TTC549 (cell line): ENCODE results near the gene CNIH3.
"Not testable (repeated sequence)": the region's sequence is repeated elsewhere in the genome, so short reads cannot be mapped to it uniquely, and the experiment has no call there.

Source experiments
- FAIRE-seq: peaks from 2 replicates; lab custom pipeline; 2012; peaks lifted over from hg19 to GRCh38; lab: Jason Lieb, UNC

CNIH3 gene

DNA sequence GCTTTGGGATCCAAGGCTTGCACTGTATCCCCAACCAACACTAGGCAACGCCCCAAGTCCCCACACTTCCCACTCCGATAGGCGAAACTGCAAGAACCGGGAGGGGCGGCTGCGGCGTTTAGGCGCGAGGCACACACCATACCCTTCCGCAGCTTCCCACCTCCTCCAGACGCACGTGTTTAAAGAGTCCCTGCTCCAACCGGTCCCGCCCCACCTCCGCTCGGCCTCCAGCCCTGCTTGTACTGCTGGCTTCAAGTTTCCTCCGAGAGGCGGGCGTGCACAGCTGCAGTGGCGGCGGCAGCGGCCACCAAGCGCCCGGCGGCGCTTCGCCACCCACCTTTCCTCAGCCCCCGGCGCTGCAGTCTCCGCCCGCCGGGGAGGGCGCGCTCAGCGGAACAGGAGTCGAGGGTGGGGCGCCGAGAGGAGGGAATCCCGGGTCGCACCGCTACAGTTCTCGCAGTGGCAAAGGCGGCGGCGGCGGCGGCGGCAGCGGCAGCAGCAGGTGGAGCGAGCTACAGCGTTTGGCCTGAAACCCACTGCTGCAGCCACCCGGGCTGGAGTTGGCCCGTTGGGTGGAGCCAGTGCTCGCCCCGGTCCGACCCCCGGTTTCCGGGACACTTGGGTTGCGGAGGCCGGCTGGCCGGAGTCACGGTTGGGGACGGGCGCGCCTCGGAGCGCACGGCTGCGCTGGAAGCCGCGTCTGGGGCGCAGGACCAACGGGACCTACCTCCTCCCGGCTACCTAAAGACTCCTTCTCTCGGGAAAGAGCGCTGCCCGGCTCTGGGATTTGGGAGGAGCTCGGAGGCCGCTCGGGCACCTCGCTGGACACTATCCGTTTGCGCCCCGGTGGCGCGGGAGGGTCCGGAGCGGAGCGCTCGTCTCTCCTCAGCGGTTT is at the start of gene CNIH3:
CNIH3 (plus strand) TSS at position 457 of the 895 bp plus-strand sequence. CDS start 858 bp downstream, outside the sequence.
- no peak for FAIRE-seq

DNA sequence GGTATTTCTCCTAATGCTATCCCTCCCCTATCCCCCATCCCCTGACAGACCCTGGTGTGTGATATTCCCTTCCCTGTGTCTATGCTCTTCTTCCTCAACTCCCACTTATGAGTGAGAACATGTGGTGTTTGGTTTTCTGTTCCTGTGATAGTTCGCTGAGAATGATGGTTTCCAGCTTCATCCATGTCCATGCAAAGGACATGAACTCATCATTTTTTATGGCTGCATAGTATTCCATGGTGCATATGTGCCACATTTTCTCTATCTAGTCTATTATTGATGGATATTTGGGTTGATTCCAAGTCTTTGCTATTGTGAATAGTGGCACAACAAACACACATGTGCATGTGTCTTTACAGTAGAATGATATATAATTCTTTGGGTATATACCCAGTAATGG is 49.6 kb upstream of the CNIH3 start:
- not testable (repeated sequence) for FAIRE-seq

DNA sequence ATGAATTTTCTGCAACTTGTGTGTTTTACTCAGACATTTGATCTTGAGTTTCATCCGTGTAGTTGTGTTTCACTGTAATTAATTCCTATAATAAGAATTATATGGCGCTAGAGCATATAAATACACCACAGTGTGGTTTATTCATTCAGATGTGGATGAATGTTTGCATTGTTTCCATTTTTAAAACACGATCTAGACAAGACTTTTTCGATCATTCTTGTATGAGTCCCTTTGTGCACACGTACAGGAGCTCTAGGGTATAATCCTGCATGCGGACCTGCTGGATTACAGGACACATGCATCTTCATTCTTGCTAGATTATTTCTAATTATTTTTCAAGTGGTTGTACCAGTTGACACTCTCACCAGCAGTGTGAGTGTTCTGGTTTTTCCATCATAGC is 46.8 kb upstream of the CNIH3 start:
- no peak for FAIRE-seq

DNA sequence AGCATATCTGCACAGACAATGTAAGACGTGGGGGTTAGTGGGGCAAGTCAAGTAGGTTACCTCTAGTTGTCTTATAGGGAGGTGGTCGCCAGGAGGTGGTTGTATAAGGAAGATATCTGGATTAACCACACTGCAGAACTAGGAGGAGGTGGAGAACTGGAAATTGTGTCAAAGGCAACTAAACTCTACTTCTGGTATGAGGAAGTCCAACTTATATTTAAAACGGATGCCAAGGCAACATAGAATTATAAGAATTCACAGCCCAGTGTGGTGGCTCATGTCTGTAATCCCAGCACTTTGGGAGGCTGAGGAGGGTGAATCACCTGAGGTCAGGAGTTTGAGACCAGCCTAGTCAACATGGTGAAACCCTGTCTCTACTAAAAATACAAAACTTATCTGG is 44.1 kb upstream of the CNIH3 start:
- not testable (repeated sequence) for FAIRE-seq

DNA sequence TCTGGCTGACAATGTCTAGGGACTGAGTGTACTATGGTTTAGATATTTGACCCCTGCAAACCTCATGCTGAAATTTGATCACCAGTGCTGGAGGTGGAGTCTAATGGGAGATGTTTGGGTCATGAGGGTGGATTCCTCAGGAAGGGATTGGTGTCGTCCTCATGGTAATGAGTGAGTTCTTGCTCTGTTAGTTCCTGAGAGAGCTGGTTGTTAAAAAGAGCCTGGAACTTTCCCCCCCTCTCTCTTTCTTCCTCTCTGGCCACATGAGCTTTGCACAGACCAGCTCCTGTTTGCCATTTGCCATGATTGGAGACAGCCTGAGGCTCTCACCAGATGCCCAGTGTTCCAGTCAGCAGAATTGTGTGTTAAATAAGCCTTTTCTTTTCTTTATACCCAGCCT is 36.6 kb upstream of the CNIH3 start:
- FAIRE-seq: no peak

DNA sequence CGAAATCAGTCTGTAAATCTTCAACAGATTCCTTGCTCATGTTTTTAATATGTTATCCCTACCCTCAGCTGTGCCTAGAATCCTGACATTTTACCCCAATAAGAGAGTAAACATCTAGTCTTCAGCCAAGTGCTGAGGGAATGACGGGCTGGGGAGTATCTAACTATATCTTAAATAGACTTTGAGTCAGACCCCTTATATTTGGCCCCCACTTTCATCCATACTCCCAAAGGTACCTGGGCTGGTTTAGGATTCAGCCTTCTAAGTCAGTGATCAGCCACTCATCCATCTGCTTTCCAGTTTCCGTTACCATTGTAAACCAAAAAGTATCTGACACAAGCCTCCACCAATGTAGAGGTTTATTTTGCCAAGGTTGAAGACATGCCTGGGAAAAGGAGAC is 36.1 kb upstream of the CNIH3 start:
- no peak for FAIRE-seq

DNA sequence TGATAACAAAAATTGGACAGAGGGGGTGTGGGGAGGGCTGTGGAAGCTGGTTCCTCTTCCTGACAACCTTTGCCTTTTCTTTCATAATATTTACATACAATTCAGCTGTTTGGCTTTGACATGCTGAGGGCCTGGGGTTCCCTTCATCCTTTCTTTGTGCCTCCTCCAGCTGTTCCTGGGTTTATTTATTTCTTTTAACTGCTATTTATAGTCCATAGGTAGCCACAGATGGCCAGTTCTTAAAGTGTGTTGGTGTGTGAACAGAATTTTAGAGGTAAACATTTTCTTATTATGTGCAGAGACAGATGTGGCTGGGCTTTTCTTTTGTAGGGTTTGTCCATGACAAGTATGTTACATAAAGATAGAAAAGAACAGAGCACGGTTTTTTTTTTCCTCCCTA is 34.1 kb upstream of the CNIH3 start:
- FAIRE-seq: no peak

DNA sequence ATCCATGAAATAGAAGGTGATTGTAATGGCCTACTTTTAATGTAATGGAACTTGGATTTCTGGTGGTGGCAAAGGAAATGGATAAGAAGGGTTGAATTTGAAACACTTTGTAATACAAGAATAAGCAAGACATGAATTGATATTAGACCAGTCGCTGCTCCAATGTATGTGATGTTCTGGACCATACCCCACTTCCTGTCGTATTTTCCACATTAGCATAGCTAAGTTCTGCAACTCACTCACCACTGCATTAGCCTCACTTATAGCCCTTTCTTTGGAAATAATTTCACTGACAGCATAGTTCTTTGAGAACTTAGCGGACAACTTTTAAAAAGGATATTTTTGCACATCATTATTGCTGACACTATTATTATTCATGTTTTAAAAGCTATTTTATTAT is 32.3 kb upstream of the CNIH3 start:
- no peak for FAIRE-seq

DNA sequence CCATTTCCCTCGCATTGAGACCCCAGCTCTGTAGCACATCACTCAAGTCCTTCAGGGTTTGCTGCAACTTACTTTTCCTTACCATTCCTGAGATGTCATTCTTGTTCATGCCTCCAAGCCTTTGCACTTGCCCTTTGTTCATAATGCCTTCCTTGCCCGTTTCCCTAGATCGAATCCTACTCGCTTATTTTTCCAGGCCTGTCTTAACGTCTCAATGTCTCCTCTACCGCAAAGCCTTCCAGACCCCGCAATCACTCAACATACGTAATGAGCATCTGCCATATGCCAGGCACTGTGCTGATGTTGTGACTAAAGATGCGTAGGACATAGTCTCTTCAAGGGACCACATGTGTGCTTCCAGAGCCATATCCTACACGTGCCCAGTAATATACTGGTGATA is 31.1 kb upstream of the CNIH3 start:
- FAIRE-seq: no peak

DNA sequence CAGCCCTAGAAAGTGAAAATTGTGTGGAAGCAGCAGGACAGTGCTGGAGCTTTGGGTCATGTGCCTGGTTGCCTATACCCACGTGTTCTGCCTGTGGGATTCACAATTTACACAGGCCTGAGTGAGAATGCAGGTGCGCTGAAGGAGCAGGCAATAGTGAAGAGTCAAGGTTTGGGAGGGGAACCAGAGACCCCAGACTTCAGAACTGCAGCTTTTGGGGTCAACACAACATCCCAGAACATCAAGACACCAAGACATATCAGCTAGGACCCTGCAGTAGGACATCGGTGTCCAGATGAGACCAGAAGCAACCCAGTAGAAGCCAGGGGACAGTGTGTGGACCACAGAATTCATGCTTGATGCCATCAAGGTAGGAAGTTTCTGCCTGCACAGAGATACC is 29.1 kb upstream of the CNIH3 start:
- FAIRE-seq: no peak

DNA sequence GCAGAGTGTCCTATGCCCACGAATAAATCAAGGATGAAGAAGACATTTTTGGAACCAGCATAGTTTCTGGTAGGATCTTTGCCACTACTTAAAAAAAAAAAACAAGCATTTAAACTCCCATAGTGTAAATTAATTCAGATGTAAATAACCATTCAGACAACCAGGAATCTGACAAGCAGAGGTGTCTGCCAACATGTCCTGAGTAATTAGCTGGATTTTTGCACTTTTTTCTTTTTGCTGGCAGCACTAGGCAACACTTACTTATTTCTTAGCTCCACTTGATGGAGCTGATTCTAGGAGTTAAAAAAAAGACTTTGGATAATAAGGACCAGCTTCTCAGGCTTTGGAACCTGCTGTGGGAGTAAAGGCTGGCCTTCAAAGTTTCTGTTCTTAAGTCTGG is 27.6 kb upstream of the CNIH3 start:
- FAIRE-seq: no peak

DNA sequence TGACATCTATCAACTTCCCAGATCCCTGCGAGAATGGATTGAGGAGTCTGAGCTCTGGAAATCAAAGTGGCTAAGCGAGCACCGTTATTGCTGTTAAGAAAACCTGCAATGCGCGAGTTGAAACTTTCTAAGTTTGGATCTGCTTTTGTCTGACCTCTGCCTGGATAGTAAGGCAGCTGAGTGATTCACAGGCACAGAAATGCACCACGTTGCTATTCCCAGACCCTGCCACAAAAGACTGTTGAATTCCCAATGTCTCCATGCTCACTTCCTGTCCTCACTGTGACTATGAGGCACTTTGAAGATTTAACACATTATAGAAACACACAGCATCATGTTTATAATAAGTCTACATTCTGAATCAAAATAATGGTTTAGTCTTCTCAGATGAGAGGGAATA is 27.1 kb upstream of the CNIH3 start:
- FAIRE-seq: no peak

DNA sequence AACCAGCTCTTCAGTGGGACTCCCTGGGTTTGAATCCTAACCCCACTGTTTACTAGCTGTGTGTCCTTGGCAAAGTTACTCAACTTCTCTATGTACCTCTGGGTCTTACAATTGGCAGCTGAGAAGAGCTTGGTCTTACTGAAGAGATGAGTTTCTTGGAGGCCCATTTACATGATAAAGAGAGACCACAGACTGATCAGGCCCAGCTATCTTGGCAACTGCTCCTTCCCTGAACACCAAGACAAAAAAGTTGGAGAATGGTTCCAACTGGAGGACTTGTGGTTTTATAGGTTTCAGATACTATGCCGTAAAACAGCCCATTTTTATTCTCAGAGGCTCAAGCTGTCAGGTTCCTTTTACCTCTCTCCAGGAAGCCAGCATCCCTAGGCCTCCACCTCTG is 24.8 kb upstream of the CNIH3 start:
- no peak for FAIRE-seq

DNA sequence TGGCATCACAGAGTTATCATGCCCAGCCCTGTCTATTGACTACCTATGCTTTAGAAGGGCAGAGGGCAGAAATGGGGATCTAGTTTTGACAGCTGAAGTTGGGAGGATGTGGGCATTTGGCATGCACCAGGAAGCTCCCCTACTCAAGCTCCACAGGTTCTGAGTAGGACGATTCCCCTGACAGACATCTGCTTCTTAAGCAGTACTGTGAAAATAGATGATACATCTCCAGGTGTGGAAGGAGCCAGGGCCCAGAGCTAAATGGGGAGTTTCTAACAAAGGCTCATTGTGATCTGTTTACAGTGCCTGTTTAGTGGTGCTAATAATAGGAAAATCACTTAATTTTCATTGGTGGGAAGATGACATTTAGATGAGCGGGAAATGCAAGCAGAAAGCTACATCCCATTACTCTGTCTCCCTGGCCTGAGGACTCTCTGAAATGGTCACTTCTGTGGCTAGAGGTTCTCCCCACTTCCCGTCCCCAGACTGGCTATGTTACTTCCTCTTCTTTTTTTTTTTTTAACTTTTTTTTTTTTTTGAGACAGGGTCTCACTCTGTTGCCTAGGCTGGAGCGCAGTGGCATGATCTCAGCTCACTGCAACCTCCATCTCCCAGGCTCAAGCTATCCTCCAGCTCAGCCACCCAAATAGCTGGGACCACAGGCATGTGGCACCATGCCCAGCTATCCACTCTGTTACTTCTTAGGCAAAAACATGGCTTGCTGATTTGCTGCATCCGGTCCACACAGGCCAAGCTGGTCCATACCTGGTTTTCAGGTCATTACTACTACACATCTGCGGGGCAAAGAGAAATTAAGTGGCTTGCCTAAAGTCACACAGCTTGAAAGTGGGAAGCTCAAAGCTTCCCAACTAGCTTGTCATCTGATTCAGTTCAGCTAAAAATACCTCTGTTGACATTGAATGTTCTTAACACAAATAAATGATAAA is 23.2 kb upstream of the CNIH3 start:
- no peak for FAIRE-seq

DNA sequence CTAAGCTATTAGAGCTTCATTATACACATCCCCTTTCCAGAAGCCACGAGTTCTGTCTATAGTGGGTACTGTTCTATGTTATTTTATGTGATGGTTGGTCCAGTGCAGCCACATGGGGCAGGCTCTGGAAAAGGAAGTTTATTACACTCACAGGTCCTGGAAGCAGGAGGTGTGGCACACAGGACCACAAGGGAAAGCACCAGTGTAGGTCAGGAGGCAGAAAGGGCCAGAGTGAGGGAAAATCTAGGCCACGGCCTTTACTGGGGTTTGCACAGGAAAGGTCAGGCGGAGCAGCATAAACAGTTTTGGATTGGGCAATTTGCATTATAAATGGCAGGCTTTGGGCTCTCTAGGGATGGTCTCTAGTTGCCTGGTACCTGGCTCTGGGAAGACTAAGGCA is 21.8 kb upstream of the CNIH3 start:
- no peak for FAIRE-seq

DNA sequence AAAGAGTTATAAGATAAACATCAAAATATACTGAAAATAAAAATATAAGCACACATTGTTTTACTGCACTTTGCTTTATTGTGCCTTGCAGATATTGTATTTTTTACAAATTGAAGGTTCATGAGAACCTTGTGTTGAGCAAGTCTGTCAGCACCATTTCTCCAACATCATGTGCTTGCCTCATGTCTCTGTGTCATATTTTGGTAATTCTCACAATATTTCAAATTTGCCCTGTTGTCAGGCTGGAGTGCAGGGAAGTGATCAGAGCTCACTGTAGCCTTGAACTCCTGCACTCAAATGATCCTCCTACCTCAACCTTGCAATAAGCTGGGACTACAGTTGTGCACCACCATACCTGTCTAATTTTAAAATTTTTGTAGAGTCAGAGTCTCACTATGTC is 21.3 kb upstream of the CNIH3 start:
- FAIRE-seq: no peak

DNA sequence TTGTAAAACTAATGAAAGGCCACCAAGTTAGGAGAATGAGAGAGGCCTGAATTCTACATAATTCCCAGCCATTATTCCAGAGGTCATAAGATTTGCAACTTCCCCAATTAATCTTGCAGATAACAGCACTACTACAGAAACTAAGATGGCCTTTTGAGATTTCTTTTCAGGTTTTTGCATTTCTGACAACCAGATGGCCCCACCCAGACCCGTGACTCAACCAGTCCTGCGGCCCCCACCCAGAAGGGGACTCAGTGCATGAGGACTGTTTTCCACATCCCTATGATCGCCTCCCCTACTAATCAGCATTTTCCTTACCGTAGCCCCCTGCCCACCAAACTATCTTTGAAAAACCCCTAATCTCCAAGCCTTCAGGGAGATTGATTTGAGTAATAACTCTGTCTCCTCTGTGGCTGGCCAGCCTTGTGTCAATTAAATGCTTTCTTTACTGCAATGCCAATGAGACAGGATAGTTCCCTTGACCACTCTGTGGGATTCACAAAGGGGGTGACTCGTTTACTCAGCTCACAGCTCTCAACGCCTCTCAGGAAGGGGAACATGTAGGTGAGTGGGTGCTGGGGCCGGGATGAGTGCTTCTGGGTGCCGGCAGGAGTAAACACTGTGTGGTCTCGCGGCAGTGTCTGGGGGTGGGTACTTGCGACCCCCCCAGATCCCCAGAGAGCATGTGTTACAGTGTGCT is 10.5 kb upstream of the CNIH3 start:
- no peak for FAIRE-seq

DNA sequence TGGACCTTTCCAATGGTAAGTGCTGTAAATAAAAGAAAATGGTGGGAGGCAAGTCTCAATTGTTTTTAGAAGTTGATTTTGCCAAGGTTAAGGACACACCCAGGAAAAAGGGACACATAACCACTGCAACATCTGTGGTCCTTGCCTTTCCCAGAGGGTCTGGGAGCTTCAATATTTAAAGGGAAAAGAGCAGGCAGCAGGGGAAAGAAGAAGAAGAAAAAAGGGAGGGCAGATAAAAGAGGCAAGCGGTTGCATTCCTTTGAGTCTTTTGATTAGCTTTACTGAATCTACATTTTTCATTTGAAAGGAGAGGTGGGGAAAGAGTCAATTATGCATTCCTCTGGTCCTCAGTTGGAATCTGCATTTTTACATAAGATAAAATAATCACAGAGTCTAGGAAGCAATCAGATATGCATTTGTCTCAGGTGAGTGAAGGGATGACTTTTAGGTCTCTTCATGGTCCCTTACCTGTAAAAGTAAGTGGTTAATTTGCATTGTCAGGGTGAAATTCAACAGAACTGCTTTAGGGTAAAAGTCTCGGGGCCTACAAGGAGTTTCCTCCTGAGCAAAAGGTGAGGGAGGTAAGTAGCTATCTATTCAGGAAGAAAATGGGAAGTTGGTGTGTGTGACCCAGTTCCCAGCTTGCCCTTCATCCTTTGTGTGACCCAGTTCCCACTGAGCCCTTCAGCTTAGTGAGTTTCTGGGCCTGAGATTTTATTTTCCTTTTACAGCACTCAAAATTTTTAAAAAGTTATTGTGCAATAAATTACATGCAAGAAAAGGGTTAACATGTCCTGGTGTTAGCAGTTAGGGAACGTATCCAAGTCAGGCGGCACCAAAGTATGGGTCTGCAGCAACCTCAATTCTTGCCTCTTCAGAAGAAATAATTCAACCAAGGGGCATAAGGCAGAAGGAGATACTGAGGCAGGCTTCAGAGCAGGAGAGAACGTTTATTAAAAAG is 8.6 kb upstream of the CNIH3 start:
- FAIRE-seq: no peak

DNA sequence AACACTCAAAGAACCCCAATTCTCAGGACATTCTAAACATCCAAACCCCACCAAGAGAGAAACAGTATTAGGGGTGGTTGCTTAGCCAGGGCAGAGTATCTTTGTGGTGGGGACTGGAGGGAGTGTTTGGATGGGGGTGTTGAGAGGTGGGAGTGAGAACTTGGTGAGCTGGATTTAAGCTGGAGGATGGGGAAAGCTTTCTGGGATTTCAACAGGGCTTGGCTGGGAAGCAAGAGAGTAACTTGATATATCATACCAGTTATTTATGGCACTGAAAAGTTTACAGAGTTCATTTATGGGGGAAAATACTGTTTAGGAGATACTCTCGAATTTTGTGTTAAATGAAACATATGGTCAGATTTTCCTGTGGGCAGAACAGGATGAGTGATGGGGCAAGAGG is 6.8 kb upstream of the CNIH3 start:
- FAIRE-seq: no peak

DNA sequence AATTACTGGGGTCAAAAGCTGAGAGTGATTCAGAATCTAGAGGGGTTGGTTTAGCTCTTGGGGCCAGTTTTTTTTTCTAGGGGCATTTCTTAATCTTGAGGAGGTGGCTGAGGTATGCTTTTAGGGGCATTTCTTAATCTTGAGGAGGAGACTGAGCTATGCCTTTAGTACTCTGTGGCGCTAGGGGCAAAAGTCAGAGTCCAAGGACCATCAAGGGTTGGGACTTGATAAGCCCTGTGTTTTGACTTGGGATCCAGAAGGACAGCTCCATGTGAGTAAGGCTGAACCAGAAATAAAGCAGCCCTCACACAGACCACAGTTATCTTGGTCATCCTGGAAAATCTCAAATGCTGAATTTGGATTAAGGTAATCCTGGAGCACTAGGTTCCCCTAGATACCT is 3.9 kb upstream of the CNIH3 start:
- FAIRE-seq: no peak

DNA sequence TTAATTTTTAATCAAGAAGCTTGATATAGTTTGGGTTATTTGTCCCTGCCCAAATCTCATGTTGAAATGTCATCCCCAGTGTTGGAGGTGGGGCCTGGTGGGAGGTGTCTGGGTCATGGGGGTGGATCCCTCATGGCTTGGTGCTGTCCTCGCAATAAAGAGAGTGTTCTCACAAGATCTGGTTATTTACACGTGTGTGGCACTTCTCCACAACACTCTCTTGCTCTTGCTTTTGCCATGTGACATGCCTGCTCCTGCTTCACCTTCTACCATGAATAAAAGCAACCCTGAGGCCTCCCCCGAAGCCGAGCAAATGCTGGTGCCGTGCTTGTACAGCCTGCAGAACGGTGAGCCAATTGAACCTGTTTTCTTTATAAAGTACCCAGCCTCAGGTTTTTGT is 2.6 kb upstream of the CNIH3 start:
- FAIRE-seq: no peak
